Activated T-helper 1 cell treated with anti-CD3 and anti-CD28 coated beads, Interleukin-2, amount 50 U/mL, for 16 hours (primary cell): ENCODE measurements around the gene MKI67.

Experiments used
- DNase-seq, 2 donors: peaks; one replicate each; pipeline ENCODE4 v3.0.0-alpha.2; 2020; ENCODE audit warnings: low read depth in 1 of 2, low spot score in 1 of 2

MKI67 gene

DNA sequence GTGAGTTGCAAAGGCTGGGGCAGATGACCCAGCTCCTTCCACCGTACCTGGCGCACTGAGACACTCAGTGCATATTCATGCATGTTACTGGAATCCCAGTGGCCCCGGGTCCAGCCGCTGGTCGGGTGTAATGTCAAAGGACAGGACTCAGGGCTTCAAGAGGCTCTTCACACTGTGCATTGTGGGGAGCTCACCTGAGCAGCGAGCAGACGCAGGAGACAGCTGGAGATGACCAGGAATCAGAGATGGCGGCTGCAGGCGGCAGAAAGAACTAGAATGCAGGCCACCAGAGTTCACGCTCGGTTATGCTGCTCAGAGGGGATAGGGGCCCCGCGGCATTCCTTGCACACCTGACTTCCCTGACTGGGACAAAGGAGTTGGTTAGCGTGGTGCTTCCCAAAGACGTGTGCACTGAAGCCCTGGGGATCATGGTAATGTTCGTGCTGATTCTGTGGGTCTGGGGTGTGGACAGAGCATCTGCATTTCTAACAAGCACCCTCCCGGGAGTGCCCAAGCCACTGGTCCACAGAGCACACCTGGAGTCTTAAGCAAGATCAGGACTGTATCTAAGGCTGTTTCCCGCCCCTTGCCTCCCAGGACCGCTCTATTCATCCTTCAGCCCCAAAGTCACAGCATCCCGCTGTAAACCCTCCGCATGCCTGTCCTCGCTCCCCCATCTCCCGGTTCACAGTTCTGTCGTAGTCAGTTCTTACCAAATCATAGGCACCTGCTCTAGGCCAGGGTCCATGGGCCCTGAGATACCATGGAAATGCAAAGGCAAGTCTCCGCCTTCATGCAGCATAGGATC is 71.0 kb downstream of the MKI67 start:
- DNase-seq: no peak

DNA sequence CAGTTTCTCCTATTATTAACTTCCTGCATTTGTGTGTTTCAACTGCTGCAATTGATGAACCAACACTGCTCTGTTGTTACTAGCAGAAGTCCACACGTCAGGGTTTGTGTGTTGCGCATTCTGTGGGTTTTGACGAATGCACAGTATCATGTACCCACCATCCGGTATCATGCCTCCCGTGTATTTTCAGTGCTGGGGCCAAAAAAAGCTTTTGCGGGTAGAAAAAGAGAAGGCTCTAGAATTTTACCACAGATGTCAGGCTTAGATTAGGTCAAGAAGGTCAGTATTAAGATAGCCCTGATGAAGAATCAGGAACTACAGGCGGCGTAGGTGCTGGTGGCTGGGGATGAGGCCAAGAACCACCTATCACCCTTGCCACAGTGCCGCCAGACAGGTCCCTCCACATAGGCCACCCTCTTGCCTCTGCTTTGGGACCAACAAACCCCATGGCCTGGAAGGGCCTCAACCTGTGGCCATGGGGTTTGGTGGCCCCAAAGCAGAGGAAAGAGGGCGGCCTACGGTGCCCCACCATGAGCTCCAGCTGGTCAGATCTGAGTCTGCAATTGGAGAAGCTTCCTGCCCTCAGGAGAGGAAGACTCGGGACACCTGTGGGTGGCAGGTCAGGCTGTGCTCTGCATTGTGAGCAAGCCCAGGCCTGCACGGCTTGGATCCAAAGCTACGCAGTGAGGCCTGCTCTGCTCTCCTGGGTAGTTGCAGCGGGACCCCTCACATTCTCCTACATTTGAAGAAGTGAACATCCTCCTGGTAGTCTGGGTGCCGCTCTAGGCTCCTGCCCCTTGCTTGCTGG is 71.9 kb downstream of the MKI67 start:
- DNase-seq: no peak

DNA sequence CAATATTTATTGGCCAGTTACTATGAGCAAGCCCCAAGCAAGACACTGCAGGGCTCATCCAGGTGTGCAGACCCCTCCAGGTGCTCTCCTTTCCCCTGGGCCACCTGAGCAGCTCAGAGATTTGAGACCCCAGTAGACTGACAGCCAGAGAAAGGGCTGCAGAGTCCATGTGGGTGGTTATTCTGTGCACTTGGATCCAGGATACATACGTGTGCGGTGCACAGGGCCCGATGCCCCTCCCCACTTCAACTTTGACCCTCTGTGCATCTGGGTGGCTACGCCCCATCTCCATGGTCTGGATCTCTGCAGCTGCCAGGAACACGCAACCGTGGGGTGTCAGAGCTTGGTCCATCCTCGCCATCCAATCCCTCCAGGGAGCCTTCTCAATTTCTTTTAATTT is 72.9 kb downstream of the MKI67 start:
- no peak for DNase-seq

DNA sequence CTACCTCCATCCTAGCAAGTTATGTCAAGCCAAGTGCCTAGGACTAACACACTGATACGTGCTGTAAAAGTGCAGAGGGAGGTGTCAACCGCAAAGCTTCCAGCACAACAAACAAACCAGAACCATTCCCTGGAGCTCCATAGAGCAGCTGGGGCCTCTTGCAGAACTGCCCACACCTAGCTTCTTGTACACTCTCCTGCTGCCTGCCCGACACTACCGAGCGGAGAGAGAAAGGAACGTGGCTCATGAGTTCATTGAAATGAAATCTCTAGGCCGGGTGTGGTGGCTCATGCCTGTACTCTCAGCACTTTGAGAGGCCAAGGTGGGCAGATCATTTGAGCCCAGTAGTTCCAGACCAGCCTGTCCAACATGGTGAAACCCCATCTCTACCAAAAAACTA is 73.5 kb downstream of the MKI67 start:
- no peak for DNase-seq

DNA sequence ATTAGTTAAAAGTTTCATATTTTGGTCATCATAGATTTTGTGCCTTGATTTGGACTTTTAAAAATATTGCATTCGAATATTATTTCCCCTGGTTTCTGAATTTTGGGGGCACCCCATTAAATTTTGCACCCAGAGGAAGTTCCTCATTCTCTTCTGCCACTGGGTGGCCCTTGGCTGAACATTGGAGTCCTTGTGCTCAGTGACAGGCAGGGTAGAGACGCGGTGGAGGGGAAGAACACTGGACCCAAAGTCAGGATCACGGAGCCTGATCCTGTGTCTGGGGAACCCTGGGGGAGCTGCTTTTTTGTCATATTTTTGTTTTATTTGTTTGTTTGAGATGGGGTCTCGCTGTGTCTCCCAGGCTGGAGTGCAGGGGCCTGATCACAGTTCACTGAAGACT is 74.7 kb downstream of the MKI67 start:
- no peak for DNase-seq

DNA sequence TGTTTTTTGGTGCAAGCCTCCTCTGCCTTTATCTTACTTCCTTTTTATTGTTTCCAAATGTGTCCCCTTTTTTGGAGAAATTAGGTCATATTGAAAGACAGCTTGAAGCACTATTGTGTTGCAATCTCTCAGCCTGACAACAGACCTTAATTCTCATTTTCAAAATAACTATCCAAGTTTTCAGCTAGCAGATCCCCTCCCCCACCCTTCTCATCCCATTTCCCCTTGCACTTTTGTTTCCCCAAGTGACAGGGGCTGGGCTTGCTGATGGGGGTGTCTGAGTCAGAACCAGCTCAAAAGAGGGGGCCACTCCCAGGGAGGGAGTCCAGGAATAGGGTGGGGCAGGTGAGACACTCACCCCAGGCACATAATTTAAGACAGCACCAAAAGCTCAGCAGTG is 75.3 kb downstream of the MKI67 start:
- DNase-seq: no peak

DNA sequence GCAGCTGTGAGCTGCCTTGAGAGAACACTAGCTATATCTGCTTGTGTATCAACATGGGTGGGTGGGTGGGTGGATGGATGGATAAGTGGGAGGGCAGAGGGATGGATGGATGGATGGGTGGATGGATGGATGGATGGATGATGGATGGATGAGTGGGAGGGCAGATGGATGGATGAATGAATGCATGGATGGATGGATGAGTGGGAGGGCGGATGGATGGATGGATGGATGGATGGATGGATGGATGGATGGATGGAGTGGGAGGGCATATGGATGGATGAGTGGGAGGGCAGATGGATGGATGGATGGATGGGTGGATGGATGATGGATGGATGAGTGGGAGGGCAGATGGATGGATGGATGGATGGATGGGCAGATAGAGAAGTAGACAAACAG is 76.1 kb downstream of the MKI67 start:
- DNase-seq: no peak

DNA sequence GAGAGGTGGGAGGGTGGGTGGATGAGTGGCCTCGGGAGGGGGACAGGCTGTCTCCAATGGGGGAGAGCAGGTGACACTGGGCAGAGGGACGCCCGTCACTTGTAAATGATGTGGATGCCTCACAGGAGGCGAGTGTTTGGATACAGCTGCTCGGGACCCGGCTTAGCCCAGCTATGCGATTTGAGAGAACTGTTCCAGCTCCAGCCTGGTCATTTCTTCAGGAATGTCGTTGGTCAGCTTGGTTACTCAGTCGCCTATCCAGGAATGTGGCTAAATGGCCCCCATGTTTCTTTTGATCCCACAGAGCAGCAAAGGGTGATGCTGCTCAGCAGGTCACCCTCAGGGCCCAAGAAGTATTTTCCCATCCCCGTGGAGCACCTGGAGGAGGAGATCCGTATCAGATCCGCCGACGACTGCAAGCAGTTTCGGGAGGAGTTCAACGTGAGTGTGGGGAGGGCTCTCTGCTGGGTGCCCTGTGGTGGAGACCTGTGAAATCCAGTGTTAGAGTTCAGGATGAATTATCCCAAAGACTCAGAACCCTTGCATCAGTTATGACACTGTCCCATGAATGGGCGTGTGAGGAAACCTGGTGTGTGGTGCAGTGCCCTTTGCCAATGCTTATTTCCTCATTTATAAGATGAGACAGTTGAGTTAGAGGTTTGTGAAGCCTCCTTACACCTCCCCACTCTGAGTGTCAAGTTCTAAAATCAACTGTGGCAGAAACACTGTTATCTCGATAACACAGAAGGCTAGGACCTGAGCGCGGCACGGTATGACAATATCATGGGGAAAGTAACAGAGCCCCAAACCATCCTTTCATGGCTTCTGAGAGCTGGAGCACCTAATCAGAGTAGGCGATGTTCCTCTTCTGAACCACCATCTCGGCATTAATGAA is 76.8 kb downstream of the MKI67 start:
- no peak for DNase-seq

DNA sequence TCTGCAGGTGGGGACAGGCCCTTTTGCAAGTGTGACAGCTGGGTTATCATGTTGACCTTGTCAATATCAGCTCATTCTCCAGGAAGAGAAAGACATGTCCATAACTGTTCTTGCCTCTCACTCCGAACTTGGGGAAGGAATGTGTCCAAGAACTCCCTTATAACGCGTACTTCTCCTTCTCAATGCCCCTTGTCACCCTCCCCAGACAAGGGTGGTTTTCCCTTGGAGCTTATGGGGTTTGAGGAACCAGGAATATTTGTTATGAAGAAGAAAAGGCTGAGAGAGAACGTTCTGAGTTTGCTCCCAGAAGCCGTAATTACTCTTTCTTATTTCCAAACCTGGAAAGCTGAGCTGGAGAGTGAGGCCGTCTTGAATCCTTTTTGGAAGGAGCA is 77.4 kb downstream of the MKI67 start:
- no peak for DNase-seq

DNA sequence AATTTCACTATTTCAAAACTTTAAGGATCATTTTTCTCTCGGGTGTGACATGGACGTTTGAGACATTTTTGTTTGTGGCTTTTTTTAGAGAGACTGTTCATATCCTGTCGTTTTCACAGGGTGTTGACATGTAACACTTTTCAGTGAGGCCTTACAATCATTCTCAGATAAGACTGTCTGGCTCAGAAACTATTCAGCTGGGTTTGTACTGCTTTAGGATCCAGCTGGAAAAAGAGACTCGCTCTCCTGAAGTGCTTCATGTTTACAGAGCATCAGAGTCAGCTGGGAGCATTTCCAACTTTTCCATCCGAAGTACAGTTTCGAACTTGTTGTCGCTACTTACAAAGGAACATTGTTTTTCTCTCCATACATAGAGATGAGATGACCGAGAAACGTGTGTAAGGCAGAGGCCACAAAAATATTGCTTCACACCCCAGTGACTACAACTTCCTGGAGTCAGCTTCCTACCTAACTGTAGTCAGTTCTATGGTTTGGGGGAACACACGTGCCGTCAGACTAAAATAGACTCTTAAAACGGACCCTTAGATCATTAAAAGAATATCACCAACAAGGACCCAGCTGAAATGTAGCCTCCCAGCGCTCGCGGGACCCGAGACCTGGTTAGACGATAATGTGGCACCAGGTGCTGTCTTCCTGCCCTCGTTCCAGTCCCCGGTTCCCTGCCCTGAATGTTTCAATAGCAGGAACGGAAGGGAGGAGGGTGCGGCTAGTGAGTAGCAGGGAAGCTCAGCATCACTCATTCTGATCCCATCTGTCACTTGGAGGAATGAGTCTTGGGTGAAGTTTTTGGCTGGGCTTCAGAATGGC is 78.0 kb downstream of the MKI67 start:
- no peak for DNase-seq

DNA sequence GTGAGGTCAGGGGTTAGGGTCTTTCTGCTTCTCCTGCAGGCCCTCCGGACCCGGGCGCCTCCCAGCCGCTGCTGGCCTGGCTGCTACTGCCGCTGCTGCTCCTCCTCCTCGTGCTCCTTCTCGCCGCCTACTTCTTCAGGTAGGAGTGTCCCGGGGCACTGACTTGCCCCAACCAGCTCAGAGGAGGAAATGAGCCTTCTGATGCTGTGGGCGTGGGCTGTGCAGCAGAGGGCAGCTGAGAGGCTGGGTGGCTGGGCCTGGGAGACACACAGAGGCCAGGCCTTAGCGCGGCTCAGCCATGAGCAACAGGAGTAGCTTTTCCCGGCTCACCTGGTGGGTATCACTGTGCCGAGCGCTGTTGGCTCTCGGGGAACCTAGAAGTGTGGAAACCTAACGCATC is 78.9 kb downstream of the MKI67 start:
- DNase-seq: peak; percentile 59 to 69

DNA sequence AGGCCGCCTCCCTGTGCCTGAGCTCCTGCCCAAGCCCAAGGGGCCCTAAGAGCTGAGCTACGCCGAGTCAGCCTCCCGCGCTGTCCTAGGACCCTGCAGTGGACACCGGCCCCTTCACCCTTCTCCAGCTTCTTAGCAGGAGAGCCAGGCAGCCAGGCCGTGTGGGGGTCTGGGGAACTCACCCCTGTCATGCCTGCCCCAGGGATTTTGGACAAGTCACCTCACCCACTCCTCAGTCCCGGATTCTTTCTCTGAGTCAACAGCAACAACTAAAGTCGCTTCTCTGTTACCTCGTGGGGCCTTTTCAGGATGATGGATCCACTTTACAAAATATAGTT is 79.3 kb downstream of the MKI67 start:
- no peak for DNase-seq
